Sciatic nerve (tissue), 2 donors: ENCODE data around the gene MAMLD1. TPM values are rescaled to one million over a fixed set of nuclear protein-coding genes. Genes with fewer than 3 reads are reported as not detected.

Source experiments
- ATAC-seq: fragments of 200-7000 bp; cut with Tn5 transposase; one replicate; pipeline ENCODE4 v1.9.1; 2020; ENCODE audit warnings: mild to moderate bottlenecking, moderate library complexity
- DNase-seq: peaks from one replicate; pipeline ENCODE4 v3.0.0-alpha.2; 2020; ENCODE audit warnings: low spot score
- intact Hi-C: fragments of 100-400 bp; cut with DNase I; formaldehyde crosslinking; loops from one replicate; pipeline ENCODE4 v1.14.2; 2022
- total RNA-seq: library from RNA; stranded (reverse); fragmentation: NEBNext Ultra II Directional; extraction: Animal tissue kit (Norgen Biotek cat#: 25700); gene quantifications from one replicate; pipeline ENCODE4 v1.2.1, GENCODE V29; 2021
- donor health status: DM: no; HTN: no; CAD: no.
- donor health status: DM: no; HTN: no; CAD: no.

MAMLD1 gene
- total RNA-seq, 1 donor from 2014 or later, result 15.3 TPM

- intact Hi-C loops, result loop anchor here (10.0 kb wide), 1 partner anchor 543 kb away; no protein-coding TSS in a partner anchor
- no peak for DNase-seq
- ATAC-seq, result peak; percentile 45
Observed at GRCh38 chrX:150508018-150508417, 144.9 kb downstream of the MAMLD1 start.

- peak; percentile 80 for ATAC-seq
- intact Hi-C loops, result loop anchor here (10.0 kb wide), 1 partner anchor 544 kb away; no protein-coding TSS in a partner anchor
Observed at GRCh38 chrX:150508451-150509367, 145.6 kb downstream of the MAMLD1 start.

GRCh38 chrX:150509703-150510102 lies 146.6 kb downstream of the MAMLD1 start:
- intact Hi-C loops, result loop anchor here (10.0 kb wide), 1 partner anchor 545 kb away; no protein-coding TSS in a partner anchor

More at GRCh38 chrX:150508451-150509367, 145.6 kb downstream of the MAMLD1 start:
- peak; percentile 73 for DNase-seq

GRCh38 chrX:150512461-150512901 lies 149.4 kb downstream of the MAMLD1 start:
- ATAC-seq, result no peak
- intact Hi-C loops, result no loop called here
- DNase-seq, result no peak

More at GRCh38 chrX:150509703-150510102, 146.6 kb downstream of the MAMLD1 start:
- no peak for ATAC-seq
- DNase-seq, result no peak

- no peak for ATAC-seq
- DNase-seq, result no peak
- intact Hi-C loops, result no loop called here
Observed at GRCh38 chrX:150513544-150513943, 150.4 kb downstream of the MAMLD1 start.

- intact Hi-C loops, result no loop called here
- no peak for DNase-seq
Observed at GRCh38 chrX:150514462-150514861, 151.3 kb downstream of the MAMLD1 start.

GRCh38 chrX:150515801-150516200 lies 152.7 kb downstream of the MAMLD1 start:
- intact Hi-C loops, result no loop called here
- DNase-seq, result no peak
- ATAC-seq, result no peak

More at GRCh38 chrX:150514462-150514861, 151.3 kb downstream of the MAMLD1 start:
- ATAC-seq, result no peak

- DNase-seq (no peak), ATAC-seq (peak; percentile 65)
- intact Hi-C loops, result no loop called here
Observed at GRCh38 chrX:150517303-150517910, 154.3 kb downstream of the MAMLD1 start.

GRCh38 chrX:150522494-150522893 lies 159.4 kb downstream of the MAMLD1 start:
- DNase-seq (no peak), ATAC-seq (no peak)
- intact Hi-C loops, result no loop called here

GRCh38 chrX:150525061-150525919 lies 162.2 kb downstream of the MAMLD1 start:
- intact Hi-C loops, result no loop called here
- peak; percentile 70 for ATAC-seq
- no peak for DNase-seq

GRCh38 chrX:150526692-150527091 lies 163.6 kb downstream of the MAMLD1 start:
- intact Hi-C loops, result no loop called here
- no peak for ATAC-seq

GRCh38 chrX:150527108-150527507 lies 164.0 kb downstream of the MAMLD1 start:
- intact Hi-C loops, result no loop called here
- no peak for ATAC-seq
- DNase-seq, result no peak

More at GRCh38 chrX:150526692-150527091, 163.6 kb downstream of the MAMLD1 start:
- no peak for DNase-seq

- intact Hi-C loops, result no loop called here
- DNase-seq (no peak), ATAC-seq (no peak)
Observed at GRCh38 chrX:150529587-150529986, 166.5 kb downstream of the MAMLD1 start.

- intact Hi-C loops, result no loop called here
- DNase-seq (no peak), ATAC-seq (no peak)
Observed at GRCh38 chrX:150530821-150531220, 167.7 kb downstream of the MAMLD1 start.

GRCh38 chrX:150531467-150531866 lies 168.3 kb downstream of the MAMLD1 start:
- intact Hi-C loops, result no loop called here
- no peak for ATAC-seq
- no peak for DNase-seq

- intact Hi-C loops, result no loop called here
- DNase-seq (no peak), ATAC-seq (no peak)
Observed at GRCh38 chrX:150533863-150534262, 170.7 kb downstream of the MAMLD1 start.

- DNase-seq, result no peak
- intact Hi-C loops, result no loop called here
- no peak for ATAC-seq
Observed at GRCh38 chrX:150536455-150537116, 173.5 kb downstream of the MAMLD1 start.

- intact Hi-C loops, result no loop called here
- no peak for ATAC-seq
Observed at GRCh38 chrX:150537851-150538250, 174.7 kb downstream of the MAMLD1 start.

More at GRCh38 chrX:150537851-150538250, 174.7 kb downstream of the MAMLD1 start:
- DNase-seq, result no peak
